SU-DHL-6 (cell line): ENCODE measurements around the gene ZC3H18.
"Not testable (repeated sequence)": the region's sequence is repeated elsewhere in the genome, so short reads cannot be mapped to it uniquely, and the experiment has no call there.

Experiments used
- H2AFZ ChIP-seq: fragments of 200-600 bp; sonication (generic); 2 replicates; pipeline ENCODE4 v1.6.1; 2014; ENCODE audit warnings: low read depth, mild to moderate bottlenecking, moderate library complexity, mixed read lengths, antibody characterized with exemption, low read length; ENCODE audit not compliant: severe bottlenecking
- H3F3A ChIP-seq: fragments of 200-600 bp; shearing (Covaris generic); 2 replicates; pipeline ENCODE4 v1.6.0; 2016; ENCODE audit warnings: antibody characterized with exemption, mild to moderate bottlenecking; ENCODE audit not compliant: insufficient read depth
- H3K27ac ChIP-seq: fragments of 200-600 bp; sonication (generic); 2 replicates; pipeline ENCODE4 v1.5.1; 2016; ENCODE audit warnings: low read depth, mild to moderate bottlenecking, low read length, moderate library complexity, mixed read lengths
- H3K27me3 ChIP-seq: fragments of 200-600 bp; sonication (generic), shearing (Covaris generic); 2 replicates; pipeline ENCODE4 v1.6.0; 2014; ENCODE audit warnings: mild to moderate bottlenecking, low read length
- H3K36me3 ChIP-seq: fragments of 200-600 bp; sonication (generic); 2 replicates; pipeline ENCODE4 v1.6.1; 2014; ENCODE audit warnings: mild to moderate bottlenecking, low read length, mixed read lengths
- H3K4me2 ChIP-seq: fragments of 300-600, 200-600 bp; shearing (Covaris generic), sonication (generic); 2 replicates; pipeline ENCODE4 v1.6.0; 2014; ENCODE audit warnings: low read length, low read depth, mild to moderate bottlenecking; ENCODE audit not compliant: poor library complexity, severe bottlenecking
- H3K4me3 ChIP-seq: fragments of 200-600 bp; sonication (generic); 2 replicates; pipeline ENCODE4 v1.5.1; 2014; ENCODE audit warnings: antibody characterized with exemption, low read length, mild to moderate bottlenecking, mixed read lengths; ENCODE audit not compliant: insufficient read depth, poor library complexity, severe bottlenecking
- H3K79me2 ChIP-seq: fragments of 200-600 bp; sonication (generic); 2 replicates; pipeline ENCODE4 v1.6.1; 2014; ENCODE audit warnings: mild to moderate bottlenecking, low read length, moderate library complexity; ENCODE audit not compliant: insufficient read depth
- H3K9ac ChIP-seq: fragments of 200-600 bp; sonication (generic); 2 replicates; pipeline ENCODE4 v1.7.0; 2014; ENCODE audit warnings: mild to moderate bottlenecking, low read length
- H3K9me2 ChIP-seq: fragments of 200-600 bp; sonication (generic); replicated peaks from 2 replicates; pipeline ENCODE4 v1.6.1; 2014; ENCODE audit warnings: low read length; ENCODE audit not compliant: insufficient read depth
- H3K9me3 ChIP-seq: fragments of 200-600 bp; sonication (generic); 2 replicates; pipeline ENCODE4 v1.6.1; 2014; ENCODE audit warnings: low read length, mixed read lengths; ENCODE audit not compliant: insufficient read depth
- H4K20me1 ChIP-seq: fragments of 200-600 bp; sonication (generic); 2 replicates; pipeline ENCODE4 v1.6.1; 2014; ENCODE audit warnings: low read depth, mild to moderate bottlenecking, antibody characterized with exemption, low read length, moderate library complexity, mixed read lengths
- EZH2phosphoT487 ChIP-seq: fragments of 200-600 bp; sonication (generic), shearing (Covaris generic); conservative IDR thresholded peaks from 2 replicates; pipeline ENCODE4 v1.6.1; 2018; ENCODE audit warnings: mild to moderate bottlenecking, antibody characterized with exemption, low read length, moderate library complexity, mixed read lengths
- TF ChIP-seq, protein P1 (sequence below): fragments of 200-600 bp; sonication (generic); IDR thresholded peaks from one replicate; pipeline ENCODE4 v1.5.1; 2017; ENCODE audit warnings: antibody characterized with exemption, mild to moderate bottlenecking, low read length, moderate library complexity; ENCODE audit not compliant: insufficient read depth, poor library complexity, severe bottlenecking

Gene ZC3H18

DNA sequence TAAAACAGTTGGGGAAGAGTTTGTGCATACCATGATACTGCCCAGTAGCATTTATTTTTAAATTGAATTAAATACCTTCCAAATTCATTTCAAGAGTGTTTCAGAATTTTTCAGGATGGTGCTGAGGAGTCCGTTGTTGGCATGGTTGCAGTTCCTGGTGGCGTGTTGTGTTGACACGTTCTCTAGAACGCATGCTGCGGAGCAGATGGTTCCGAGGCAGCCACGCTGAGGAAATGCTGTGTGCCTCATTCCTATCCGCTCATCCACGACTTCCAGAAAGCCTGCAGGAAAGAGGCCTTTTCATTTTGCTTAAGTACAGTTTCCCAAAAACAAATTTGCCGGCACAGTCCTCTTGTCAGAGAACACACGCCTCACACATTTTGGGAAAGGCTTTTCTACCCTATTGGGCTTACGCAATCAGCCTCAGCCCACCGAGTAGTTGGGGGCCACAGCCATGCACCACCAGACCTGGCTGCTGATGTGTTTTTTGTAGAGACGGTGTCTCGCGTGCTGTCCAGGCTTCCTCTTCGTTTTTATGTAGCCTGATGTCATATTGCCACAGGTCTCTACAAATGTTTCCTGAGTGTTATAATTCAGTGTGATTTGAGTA lies 36.0 kb downstream of the ZC3H18 start:
- H3K4me2 ChIP-seq = no peak overlapping the region
- no peaks in the 10 kb centered on the region for H3K9me3 ChIP-seq
- H3K27me3 ChIP-seq = no peaks in the 10 kb centered on the region
- no peaks in the 10 kb centered on the region for H3K9me2 ChIP-seq
- H3K9ac ChIP-seq = no peak overlapping the region
- TF ChIP-seq, protein P1, sequence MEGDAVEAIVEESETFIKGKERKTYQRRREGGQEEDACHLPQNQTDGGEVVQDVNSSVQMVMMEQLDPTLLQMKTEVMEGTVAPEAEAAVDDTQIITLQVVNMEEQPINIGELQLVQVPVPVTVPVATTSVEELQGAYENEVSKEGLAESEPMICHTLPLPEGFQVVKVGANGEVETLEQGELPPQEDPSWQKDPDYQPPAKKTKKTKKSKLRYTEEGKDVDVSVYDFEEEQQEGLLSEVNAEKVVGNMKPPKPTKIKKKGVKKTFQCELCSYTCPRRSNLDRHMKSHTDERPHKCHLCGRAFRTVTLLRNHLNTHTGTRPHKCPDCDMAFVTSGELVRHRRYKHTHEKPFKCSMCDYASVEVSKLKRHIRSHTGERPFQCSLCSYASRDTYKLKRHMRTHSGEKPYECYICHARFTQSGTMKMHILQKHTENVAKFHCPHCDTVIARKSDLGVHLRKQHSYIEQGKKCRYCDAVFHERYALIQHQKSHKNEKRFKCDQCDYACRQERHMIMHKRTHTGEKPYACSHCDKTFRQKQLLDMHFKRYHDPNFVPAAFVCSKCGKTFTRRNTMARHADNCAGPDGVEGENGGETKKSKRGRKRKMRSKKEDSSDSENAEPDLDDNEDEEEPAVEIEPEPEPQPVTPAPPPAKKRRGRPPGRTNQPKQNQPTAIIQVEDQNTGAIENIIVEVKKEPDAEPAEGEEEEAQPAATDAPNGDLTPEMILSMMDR = no peak
- no peak for TF ChIP-seq EZH2phosphoT487
- H3K4me3 ChIP-seq = no peak overlapping the region
- 0 out of 2 replicates have a peak, but pooled peaks cover 7% of the 10 kb centered on the region for H3K79me2 ChIP-seq
- no peaks in the 10 kb centered on the region for H3F3A ChIP-seq
- no peak overlapping the region for H3K27ac ChIP-seq
- H3K36me3 ChIP-seq = peaks cover 5% of the 10 kb centered on the region; the same call in 1 of the 2 replicates
- no peaks in the 10 kb centered on the region for H4K20me1 ChIP-seq
- no peak overlapping the region for H2AFZ ChIP-seq

DNA sequence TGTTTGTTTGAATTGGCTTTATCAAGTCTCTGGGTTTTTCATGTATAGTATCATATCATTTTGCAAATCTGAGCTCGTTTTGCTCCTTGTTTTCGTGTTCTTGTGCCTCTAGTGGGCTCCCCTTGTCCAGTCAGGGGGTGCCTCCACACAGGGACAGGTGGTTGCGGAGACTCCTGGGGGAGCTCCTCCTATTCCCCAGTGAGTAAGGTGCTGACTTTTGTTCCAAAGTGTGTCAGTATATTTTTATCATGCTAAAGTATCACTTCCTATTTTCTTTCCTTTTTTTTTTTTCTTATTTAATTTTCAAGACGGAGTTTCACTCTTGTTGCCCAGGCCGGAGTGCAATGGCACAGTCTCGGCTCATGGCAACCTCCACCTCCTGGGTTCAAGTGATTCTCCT lies 37.9 kb downstream of the ZC3H18 start:
- Histone ChIP-seq H3K9me3 (no peaks in the 10 kb centered on the region), H2AFZ (no peak overlapping the region), H3K27me3 (no peaks in the 10 kb centered on the region), H3F3A (no peaks in the 10 kb centered on the region), H4K20me1 (no peaks in the 10 kb centered on the region), H3K27ac (no peak overlapping the region), H3K79me2 (0 out of 2 replicates have a peak, but pooled peaks cover 7% of the 10 kb centered on the region), H3K4me3 (no peak overlapping the region), H3K36me3 (peaks cover 5% of the 10 kb centered on the region; the same call in 1 of the 2 replicates), H3K9me2 (no peaks in the 10 kb centered on the region), H3K4me2 (no peak overlapping the region), H3K9ac (no peak overlapping the region)
- TF ChIP-seq EZH2phosphoT487 = no peak
- TF ChIP-seq, protein P1 = no peak

DNA sequence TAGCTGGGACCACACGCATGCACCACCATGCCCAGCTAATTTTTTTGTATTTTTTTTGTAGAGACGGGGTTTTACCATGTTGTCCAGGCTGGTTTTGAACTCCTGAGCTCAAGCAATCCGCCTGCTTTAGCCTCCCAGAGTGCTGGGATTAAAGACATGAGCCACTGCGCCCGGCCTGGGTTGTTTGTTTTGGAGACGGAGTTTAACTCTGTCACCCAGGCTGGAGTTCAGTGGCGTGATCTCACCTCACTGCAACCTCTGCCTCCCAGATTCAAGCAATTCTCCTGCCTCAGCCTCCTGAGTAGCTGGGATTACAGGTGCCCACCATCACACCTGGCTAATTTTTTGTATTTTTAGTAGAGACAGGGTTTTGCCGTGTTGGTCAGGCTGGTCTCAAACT lies 39.2 kb downstream of the ZC3H18 start:
- not testable (repeated sequence) for H3K79me2 ChIP-seq, H3K9me2 ChIP-seq, H4K20me1 ChIP-seq, H3K27ac ChIP-seq, H3K27me3 ChIP-seq, H3K9me3 ChIP-seq, H3K4me2 ChIP-seq, H3K4me3 ChIP-seq, H3K36me3 ChIP-seq, H3K9ac ChIP-seq, H3F3A ChIP-seq, H2AFZ ChIP-seq

DNA sequence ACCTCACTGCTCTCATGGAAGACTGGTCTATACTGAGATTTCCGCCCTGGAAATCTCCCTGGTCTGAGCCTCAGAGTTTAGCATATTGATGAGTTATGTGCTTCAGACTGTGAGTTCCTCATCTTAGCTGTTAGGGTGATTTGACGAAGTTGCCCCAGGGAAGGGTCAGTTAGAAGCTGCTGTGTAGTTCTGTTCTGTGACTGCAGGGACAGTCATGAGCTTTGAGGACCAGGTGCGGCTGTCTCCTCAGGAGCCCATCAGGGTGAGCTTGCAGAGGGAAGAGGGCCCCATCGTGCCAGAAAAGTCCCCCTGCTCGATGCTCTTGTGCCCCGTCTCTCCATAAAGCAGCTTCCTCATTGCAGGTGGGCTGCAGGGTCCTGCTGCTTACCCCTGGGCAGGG lies 39.9 kb downstream of the ZC3H18 start:
- Histone ChIP-seq H3K9ac (no peak overlapping the region), H3K4me3 (no peak overlapping the region), H3K27me3 (no peaks in the 10 kb centered on the region), H3K79me2 (0 out of 2 replicates have a peak, but pooled peaks cover 7% of the 10 kb centered on the region), H3K36me3 (peaks cover 5% of the 10 kb centered on the region; the same call in 1 of the 2 replicates), H3K4me2 (no peak overlapping the region), H3F3A (no peaks in the 10 kb centered on the region), H3K9me3 (no peaks in the 10 kb centered on the region), H2AFZ (no peak overlapping the region), H4K20me1 (no peaks in the 10 kb centered on the region), H3K9me2 (no peaks in the 10 kb centered on the region), H3K27ac (no peak overlapping the region)
- no peak for TF ChIP-seq EZH2phosphoT487
- TF ChIP-seq, protein P1 = no peak
